IPS-18a (cell line): ENCODE data around the gene THAP8.

Source experiments
- H3K27ac ChIP-seq: one replicate; pipeline ENCODE4 v1.5.1; 2013; ENCODE audit warnings: low read length
- H3K27me3 ChIP-seq: one replicate; pipeline ENCODE4 v1.6.1; 2013; ENCODE audit warnings: mild to moderate bottlenecking, low read length; ENCODE audit not compliant: control insufficient read depth, insufficient read depth
- H3K36me3 ChIP-seq: one replicate; pipeline ENCODE4 v1.6.1; 2013; ENCODE audit warnings: low read depth, low read length; ENCODE audit not compliant: control insufficient read depth
- H3K4me1 ChIP-seq: one replicate; pipeline ENCODE4 v1.6.1; 2013; ENCODE audit warnings: low read depth, low read length; ENCODE audit not compliant: control insufficient read depth
- H3K4me3 ChIP-seq: one replicate; pipeline ENCODE4 v1.5.1; 2013; ENCODE audit warnings: low read length
- H3K9ac ChIP-seq: one replicate; pipeline ENCODE4 v1.6.1; 2013; ENCODE audit warnings: mild to moderate bottlenecking, low read length, moderate library complexity
- H3K9me3 ChIP-seq: one replicate; pipeline ENCODE4 v1.6.1; 2013; ENCODE audit warnings: low read depth, low read length; ENCODE audit not compliant: control insufficient read depth

The THAP8 gene

DNA sequence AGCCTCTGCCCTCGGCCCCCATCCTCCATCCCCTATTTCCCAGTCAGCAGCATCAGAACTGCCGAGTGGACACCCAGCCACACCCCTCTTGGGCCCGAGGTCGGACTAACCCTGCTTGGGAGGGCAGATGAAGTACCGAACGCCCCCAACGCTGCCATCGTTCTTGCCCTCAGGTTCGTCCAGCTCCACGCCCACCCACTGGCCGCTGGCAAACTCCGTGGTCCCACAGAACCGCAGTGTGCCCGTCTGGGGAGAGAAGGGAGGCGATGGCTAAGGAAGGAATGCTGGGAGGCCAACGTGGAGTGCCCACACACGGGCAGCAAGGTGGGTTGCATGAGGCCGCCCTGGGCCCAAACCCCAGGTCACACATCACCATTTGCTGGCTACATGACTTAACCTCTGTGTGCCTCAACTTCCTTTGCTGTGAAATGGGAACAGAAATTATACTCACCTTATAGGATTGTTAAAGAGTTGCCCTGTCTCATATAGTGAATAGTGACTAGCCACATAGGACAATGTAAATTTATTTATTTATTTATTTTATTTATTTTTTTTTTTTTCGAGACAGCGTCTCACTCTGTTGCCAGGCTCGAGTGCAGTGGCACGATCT is 34.9 kb downstream of the THAP8 start:
- H3K36me3 ChIP-seq: peaks cover 11% of the 10 kb centered on the region
- H3K27me3 ChIP-seq: no peaks in the 10 kb centered on the region
- H3K9me3 ChIP-seq: no peaks in the 10 kb centered on the region

DNA sequence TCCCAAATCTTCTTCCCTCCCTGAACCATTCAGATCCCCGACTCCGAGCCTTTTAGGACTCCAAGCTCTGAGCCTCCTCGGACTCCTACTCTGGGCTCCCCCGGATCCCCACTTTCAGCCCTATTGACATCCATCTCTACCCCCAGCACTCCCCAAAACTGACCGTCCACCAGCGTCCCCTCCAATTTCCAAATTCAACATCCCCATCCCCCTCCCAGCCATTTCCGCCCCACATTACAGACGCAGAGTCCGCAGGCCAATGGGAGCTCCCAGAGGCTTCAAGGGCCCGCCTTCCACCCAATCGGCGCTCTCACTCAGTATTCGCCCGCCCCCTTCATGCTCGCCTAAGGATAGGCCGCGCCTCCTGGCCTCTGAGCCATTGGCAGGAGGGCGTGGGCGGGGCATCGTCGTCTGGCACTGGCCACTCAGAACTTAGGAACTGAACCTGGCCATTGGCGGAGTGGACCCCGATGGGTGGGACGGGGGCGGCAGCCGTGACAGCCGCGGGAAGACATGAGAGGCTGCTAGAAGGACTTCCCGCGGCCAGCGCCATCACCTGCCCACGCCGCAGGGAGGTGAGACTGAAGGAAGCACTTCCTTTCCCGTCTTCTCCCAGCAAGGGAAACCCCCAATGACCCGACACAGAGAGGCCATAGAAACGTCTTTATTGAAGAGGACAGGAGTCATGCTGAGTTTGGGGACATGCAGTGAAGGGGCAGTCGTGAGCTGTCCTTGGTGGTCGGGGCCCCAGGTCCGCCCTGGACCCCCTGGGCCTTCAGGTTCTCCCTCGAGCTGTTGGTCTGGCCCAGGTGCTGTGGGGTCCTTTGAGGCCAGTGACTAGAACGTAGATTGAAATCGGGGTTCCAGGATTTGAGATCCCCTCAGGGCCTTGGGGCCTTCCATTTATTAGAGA is 39.8 kb downstream of the THAP8 start, which contains the start of gene ALKBH6:
ALKBH6 (minus strand) TSS at position 202 of the 913 bp plus-strand sequence. CDS start 816 bp downstream, outside the sequence.
- peak within 1 kb of the TSS; percentile 76 for H3K4me3 ChIP-seq
- H3K27me3 ChIP-seq: no peaks in the 10 kb centered on the region
- H3K9me3 ChIP-seq: no peaks in the 10 kb centered on the region
- H3K9ac ChIP-seq: peak within 1 kb of the TSS; percentile 63
- H3K27ac ChIP-seq: no peak within 1 kb of the TSS
- H3K4me1 ChIP-seq: peaks cover 5% of the 10 kb centered on the region
- H3K36me3 ChIP-seq: peaks cover 4% of the 10 kb centered on the region

More for the DNA sequence above, 34.9 kb downstream of the THAP8 start:
- Histone ChIP-seq H3K4me3 (no peak overlapping the region), H3K9ac (no peak overlapping the region), H3K4me1 (peaks cover 5% of the 10 kb centered on the region), H3K27ac (no peak overlapping the region)

DNA sequence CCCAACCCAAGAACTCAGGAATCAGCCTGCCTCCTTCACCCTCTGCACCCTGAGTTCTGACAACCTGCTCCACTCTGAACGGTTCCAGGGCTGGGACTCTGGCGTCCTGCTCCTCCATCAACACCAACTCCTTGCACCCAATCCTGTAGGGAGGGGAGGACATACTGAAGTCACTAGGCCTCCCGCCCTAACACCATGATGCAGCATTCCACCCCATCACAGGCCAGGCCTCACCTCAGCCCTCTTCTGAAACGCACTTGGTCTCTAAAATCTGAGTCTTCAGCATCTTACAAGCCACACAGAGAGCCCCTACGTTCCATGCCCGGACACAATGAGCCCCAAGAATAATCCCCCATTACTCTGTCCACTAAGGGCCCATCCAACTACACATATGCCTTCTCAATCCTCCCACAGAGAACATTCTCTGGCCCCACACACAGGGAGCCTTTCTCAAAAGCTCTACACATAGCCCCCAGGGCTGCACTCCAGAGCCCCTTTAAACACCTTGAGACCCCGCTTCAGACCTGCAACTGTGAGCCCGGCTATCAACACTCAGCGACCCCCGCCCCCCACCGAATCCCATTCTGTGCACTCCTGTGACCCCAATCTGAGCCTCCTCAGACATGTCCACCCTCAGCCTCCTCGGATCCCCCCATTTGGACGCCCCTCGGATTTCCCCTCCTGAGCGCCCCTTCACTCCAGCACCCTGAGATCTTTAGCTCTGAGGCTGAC is 40.6 kb downstream of the THAP8 start:
- Histone ChIP-seq H3K9me3 (no peaks in the 10 kb centered on the region), H3K27ac (no peak overlapping the region), H3K9ac (peak overlapping the region; percentile 63), H3K4me3 (peak overlapping the region; percentile 76), H3K27me3 (no peaks in the 10 kb centered on the region), H3K4me1 (peaks cover 5% of the 10 kb centered on the region), H3K36me3 (peaks cover 4% of the 10 kb centered on the region)

DNA sequence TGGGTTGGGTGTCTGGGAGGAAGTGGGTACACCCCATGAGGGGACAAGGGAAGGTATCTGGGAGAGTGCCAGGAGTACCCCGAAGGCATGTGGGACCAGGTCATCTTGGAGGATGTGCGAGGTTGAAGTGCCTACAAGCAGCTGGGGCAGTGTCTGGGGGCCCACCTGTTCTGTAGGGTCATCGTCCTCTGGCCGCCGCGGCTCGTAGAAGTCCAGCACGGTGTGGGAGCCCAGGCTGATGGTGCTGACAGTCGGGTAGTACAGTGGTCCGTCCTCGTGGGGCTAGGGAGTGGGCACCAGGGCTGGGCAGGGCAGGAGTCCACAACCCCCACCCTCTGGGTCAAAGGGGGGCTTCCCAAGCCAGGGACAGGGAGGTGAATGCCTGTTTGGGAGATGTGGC is 43.7 kb downstream of the THAP8 start:
- no peak overlapping the region for H3K9ac ChIP-seq
- H3K36me3 ChIP-seq: no peaks in the 10 kb centered on the region
- H3K27ac ChIP-seq: no peak overlapping the region
- no peak overlapping the region for H3K4me3 ChIP-seq
- H3K9me3 ChIP-seq: no peaks in the 10 kb centered on the region
- peaks cover 5% of the 10 kb centered on the region for H3K4me1 ChIP-seq
- no peaks in the 10 kb centered on the region for H3K27me3 ChIP-seq

DNA sequence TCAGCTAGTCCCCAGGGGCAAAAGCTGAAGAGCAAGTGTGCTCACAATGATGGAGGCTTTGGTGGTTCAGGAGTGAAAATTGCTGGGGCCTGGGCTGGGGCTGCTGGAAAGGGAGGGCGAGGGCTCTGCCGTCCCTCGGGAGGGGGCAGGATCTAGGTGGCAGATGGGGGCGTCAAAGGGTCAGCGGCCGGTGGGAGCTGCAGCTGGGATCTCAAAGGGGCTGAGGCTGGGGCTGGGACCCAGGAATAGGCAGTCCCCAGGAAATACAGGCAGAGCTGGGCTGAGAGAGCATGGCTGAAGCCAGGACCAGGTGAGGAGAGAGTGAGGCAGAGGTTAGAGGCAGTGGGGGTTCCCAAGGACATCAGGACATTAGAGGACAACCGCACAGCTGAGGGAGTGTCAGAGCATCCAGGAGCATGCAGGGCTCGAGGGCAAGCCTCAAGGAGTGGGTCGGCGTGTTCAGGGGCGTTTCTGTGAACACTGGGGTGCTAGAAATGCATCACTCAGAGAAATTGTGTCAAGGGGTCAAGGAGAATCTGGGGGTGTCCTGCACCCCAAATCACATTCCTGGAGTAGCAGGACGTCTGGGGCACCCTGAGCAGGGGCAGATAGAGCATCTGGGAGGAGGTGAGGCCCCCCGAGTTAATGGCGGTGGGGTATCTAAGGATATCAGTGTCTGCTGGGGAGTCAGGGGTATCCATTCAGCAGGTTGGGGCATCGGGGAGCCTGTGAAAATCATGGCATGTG is 44.3 kb downstream of the THAP8 start:
- Histone ChIP-seq H3K27ac (no peak overlapping the region), H3K4me3 (peak overlapping the region; percentile 72), H3K36me3 (no peaks in the 10 kb centered on the region), H3K27me3 (no peaks in the 10 kb centered on the region), H3K9ac (no peak overlapping the region), H3K9me3 (no peaks in the 10 kb centered on the region), H3K4me1 (peaks cover 1% of the 10 kb centered on the region)

DNA sequence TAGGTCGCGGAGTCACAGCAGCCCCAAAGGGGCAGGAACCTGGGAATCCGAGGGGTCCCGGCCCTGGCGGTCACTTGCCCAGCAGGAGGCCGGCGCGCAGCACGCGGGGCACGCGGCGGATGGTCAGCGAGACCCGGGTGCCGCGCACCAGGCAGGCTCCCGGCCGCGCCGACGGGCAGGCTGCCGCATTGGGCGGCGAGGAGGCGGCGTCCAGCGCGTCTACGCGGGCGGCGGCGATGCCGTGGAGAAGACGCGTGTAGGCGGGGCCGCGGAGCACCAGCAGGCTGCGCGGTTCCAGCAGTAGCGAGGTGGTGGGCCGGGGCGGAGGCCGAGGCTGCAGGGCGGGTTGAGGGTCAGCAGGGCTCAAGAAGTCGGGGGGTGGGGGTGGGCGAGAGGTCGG is 44.9 kb downstream of the THAP8 start:
- H3K4me1 ChIP-seq: no peaks in the 10 kb centered on the region
- no peaks in the 10 kb centered on the region for H3K9me3 ChIP-seq
- H3K36me3 ChIP-seq: peaks cover under 1% of the 10 kb centered on the region
- peak overlapping the region; percentile 72 for H3K4me3 ChIP-seq
- H3K9ac ChIP-seq: peak overlapping the region; percentile 39
- H3K27me3 ChIP-seq: no peaks in the 10 kb centered on the region
- no peak overlapping the region for H3K27ac ChIP-seq

DNA sequence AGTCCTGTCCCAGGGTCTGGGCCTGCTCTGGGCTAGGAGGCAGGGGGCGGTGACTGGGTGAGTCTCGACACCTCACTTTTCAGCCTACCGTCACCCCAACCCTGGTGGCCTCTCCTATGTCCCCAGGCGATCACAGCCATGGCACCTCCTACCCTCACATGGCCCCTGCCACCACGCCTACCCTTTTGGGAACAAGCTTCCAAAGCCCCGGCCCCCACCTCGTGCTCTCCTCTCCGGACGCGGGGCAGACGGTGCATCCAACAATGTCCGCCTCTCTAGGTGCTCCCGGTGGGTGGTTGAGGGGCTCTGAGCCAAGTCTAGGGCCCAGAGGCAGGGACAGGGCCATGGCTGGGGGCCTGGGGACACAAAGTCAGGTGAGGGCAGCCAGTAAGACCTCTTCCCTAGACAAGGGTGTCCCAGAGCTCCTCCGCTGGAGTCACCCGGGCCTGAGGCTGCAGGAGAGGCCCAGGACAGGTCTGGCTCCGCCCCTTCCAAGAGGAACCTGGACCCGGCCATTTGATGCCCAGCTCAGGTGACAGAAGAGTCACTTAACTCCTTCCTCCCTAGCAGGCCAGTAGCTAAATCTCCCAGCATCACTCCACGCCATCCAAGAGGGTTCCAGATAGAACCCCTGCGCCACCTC is 45.6 kb downstream of the THAP8 start, which contains the start of gene SYNE4:
SYNE4 (minus strand) TSS at position 478 of the 643 bp plus-strand sequence; CDS start at position 346, 132 bp downstream.
- Histone ChIP-seq H3K4me3 (peak within 1 kb of the TSS; percentile 72), H3K27ac (no peak within 1 kb of the TSS), H3K9ac (peak within 1 kb of the TSS; percentile 39), H3K27me3 (no peaks in the 10 kb centered on the region), H3K4me1 (no peaks in the 10 kb centered on the region), H3K36me3 (peaks cover 3% of the 10 kb centered on the region), H3K9me3 (no peaks in the 10 kb centered on the region)

DNA sequence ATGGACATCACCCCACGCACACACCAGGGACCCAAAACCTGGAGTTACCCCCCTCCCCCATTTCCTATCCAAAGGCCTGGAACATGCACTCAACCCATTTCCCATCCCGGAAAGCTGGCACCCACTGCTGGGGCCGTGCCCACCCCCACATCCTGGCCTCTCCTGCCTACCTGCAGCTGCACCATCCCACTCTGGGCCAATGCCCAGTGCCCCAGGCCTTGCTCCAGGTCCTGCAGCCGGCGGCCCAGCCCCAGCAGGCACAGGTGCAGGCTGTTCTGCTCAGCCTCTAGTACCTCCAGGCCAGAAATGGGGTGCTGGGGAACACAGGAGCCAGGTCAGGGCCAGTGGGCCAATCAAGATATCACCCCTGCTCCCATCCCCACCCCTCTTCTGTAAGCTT is 47.1 kb downstream of the THAP8 start:
- no peaks in the 10 kb centered on the region for H3K27me3 ChIP-seq
- H3K27ac ChIP-seq: no peak overlapping the region
- no peaks in the 10 kb centered on the region for H3K9me3 ChIP-seq
- no peaks in the 10 kb centered on the region for H3K4me1 ChIP-seq
- peaks cover 8% of the 10 kb centered on the region for H3K36me3 ChIP-seq
- H3K4me3 ChIP-seq: no peak overlapping the region
- no peak overlapping the region for H3K9ac ChIP-seq

DNA sequence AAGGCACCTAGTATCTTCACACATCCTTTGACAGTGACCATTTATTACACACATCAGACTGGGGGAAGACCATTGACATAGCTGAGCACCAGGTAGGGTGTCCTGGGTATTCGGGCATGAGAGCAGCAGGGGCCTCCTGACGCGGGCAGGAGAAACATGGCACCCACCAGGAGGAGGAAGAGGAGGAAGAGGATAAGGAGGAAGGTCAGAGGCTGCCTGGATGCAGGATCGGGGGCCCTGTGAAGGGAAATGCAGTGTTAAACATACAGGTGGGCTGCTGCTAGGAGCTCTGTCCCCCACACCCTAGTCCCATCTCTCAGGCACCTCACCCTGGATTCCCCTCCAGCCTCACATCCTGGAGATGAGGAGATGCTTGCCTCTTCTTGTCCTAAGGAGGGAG is 50.8 kb downstream of the THAP8 start:
- Histone ChIP-seq H3K36me3 (peaks cover 8% of the 10 kb centered on the region), H3K9ac (no peak overlapping the region), H3K27me3 (no peaks in the 10 kb centered on the region), H3K27ac (no peak overlapping the region), H3K4me3 (no peak overlapping the region), H3K9me3 (no peaks in the 10 kb centered on the region), H3K4me1 (no peaks in the 10 kb centered on the region)

DNA sequence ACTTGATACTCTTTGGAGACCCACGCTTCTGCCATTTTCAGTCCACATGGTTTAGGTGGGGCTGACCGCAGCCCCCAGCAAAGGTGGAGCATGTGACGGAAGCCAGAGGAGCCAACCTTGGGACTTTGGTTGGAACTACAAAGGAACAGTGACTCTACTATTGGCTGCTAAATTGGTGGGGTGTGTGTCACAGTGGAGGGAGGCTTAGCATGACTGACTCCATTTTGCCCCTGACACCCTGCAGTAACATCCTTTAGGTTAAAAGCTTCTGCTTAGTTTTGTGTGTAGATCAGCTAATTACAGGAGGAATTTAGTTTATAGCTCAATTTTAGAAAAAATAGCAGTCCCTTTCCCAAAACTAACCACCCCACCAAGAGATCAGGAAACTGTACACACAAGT is 52.5 kb downstream of the THAP8 start:
- H3K27me3 ChIP-seq: no peaks in the 10 kb centered on the region
- H3K9ac ChIP-seq: no peak overlapping the region
- no peak overlapping the region for H3K4me3 ChIP-seq
- no peak overlapping the region for H3K27ac ChIP-seq
- no peaks in the 10 kb centered on the region for H3K4me1 ChIP-seq
- peaks cover 8% of the 10 kb centered on the region for H3K36me3 ChIP-seq
- H3K9me3 ChIP-seq: no peaks in the 10 kb centered on the region
